Liver (tissue), 9 donors: ENCODE results near the gene RYR1. TPM values are rescaled to one million over a fixed set of nuclear protein-coding genes. Genes with fewer than 3 reads are reported as not detected.

Experiments
- DNase-seq: peaks from one replicate; pipeline ENCODE4 v3.0.0-alpha.2; 2017; ENCODE audit warnings: low spot score
- H3K27ac ChIP-seq, 2 donors: one replicate each; pipeline ENCODE4 v1.7.0; 2013; ENCODE audit warnings: inconsistent platforms in 2 of 2, low read length in 2 of 2, control low read depth in 1 of 2, low read depth in 1 of 2, mild to moderate bottlenecking in 1 of 2
- H3K27me3 ChIP-seq, 4 donors: one replicate each; pipeline versions ENCODE4 v1.6.1 to v1.7.0; 2013; ENCODE audit warnings: low read length in 3 of 4, inconsistent platforms in 1 of 4, mild to moderate bottlenecking in 1 of 4, moderate library complexity in 1 of 4; ENCODE audit not compliant: control insufficient read depth in 4 of 4, insufficient read depth in 4 of 4
- H3K36me3 ChIP-seq, 4 donors: one replicate each; pipeline versions ENCODE4 v1.6.1 to v1.7.0; 2013; ENCODE audit warnings: low read length in 3 of 4, mild to moderate bottlenecking in 3 of 4, low read depth in 1 of 4, moderate library complexity in 1 of 4; ENCODE audit not compliant: control insufficient read depth in 4 of 4, insufficient read depth in 3 of 4
- H3K4me1 ChIP-seq, 4 donors: one replicate each; pipeline versions ENCODE4 v1.6.1 to v1.7.0; 2013; ENCODE audit warnings: low read length in 3 of 4, mild to moderate bottlenecking in 3 of 4, moderate library complexity in 1 of 4; ENCODE audit not compliant: control insufficient read depth in 4 of 4, insufficient read depth in 4 of 4
- H3K4me3 ChIP-seq, 3 donors: one replicate each; pipeline versions ENCODE4 v1.6.1 to v1.7.0; 2013; ENCODE audit warnings: low read length in 3 of 3, control low read depth in 1 of 3, low read depth in 1 of 3, mild to moderate bottlenecking in 1 of 3
- H3K9ac ChIP-seq, 2 donors: one replicate each; pipeline ENCODE4 v1.7.0; 2013; ENCODE audit warnings: low read length in 2 of 2, mild to moderate bottlenecking in 2 of 2, moderate library complexity in 2 of 2, control low read depth in 1 of 2, low read depth in 1 of 2
- H3K9me3 ChIP-seq, 4 donors: one replicate each; pipeline versions ENCODE4 v1.6.1 to v1.7.0; 2013; ENCODE audit warnings: low read length in 3 of 4; ENCODE audit not compliant: control insufficient read depth in 4 of 4
- CTCF ChIP-seq: fragments of 150-350 bp; IDR thresholded peaks from 2 replicates; pipeline ENCODE4 v1.5.1; 2017; ENCODE audit warnings: improper control_type of control experiment, low read depth, low read length; ENCODE audit not compliant: missing input control
- EGR1 ChIP-seq, 2 donors: IDR thresholded peaks; 2 replicates each; pipeline ENCODE4 v1.6.1; 2016 to 2018; ENCODE audit warnings: antibody characterized with exemption in 2 of 2, low read depth in 2 of 2
- FOXA1 ChIP-seq: IDR thresholded peaks from 2 replicates; pipeline ENCODE4 v1.6.1; 2016; ENCODE audit warnings: antibody characterized with exemption
- FOXA2 ChIP-seq: IDR thresholded peaks from 2 replicates; pipeline ENCODE4 v1.6.1; 2016; ENCODE audit warnings: antibody characterized with exemption
- GABPA ChIP-seq, 2 donors: IDR thresholded peaks in 1 of 2; conservative IDR thresholded peaks in 1 of 2; 2 replicates each; pipeline ENCODE4 v1.6.1; 2016; ENCODE audit warnings: antibody characterized with exemption in 2 of 2, mild to moderate bottlenecking in 1 of 2, moderate library complexity in 1 of 2
- HNF4A ChIP-seq, 2 donors: conservative IDR thresholded peaks; 2 replicates each; pipeline ENCODE4 v1.6.1; 2016; ENCODE audit warnings: antibody characterized with exemption in 2 of 2, mild to moderate bottlenecking in 2 of 2
- HNF4G ChIP-seq: IDR thresholded peaks from 2 replicates; pipeline ENCODE4 v1.6.1; 2016; ENCODE audit warnings: antibody characterized with exemption
- JUND ChIP-seq, 2 donors: IDR thresholded peaks; 2 replicates each; pipeline ENCODE4 v1.6.1; 2016; ENCODE audit warnings: antibody characterized with exemption in 2 of 2
- NR2F2 ChIP-seq: IDR thresholded peaks from 2 replicates; pipeline ENCODE4 v1.6.1; 2016; ENCODE audit warnings: antibody characterized with exemption
- RAD21 ChIP-seq, 2 donors: IDR thresholded peaks; 2 replicates each; pipeline ENCODE4 v1.6.1; 2016; ENCODE audit warnings: antibody characterized with exemption in 2 of 2, mild to moderate bottlenecking in 2 of 2
- REST ChIP-seq: IDR thresholded peaks from 2 replicates; pipeline ENCODE4 v1.6.1; 2016; ENCODE audit warnings: antibody characterized with exemption, mild to moderate bottlenecking
- RXRA ChIP-seq, 2 donors: IDR thresholded peaks; 2 replicates each; pipeline ENCODE4 v1.6.1; 2017 to 2018; ENCODE audit warnings: antibody characterized with exemption in 2 of 2, mild to moderate bottlenecking in 1 of 2
- SP1 ChIP-seq: IDR thresholded peaks from 2 replicates; pipeline ENCODE4 v1.6.1; 2018; ENCODE audit warnings: antibody characterized with exemption, mild to moderate bottlenecking
- TAF1 ChIP-seq: conservative IDR thresholded peaks from 2 replicates; pipeline ENCODE4 v1.6.1; 2016; ENCODE audit warnings: antibody characterized with exemption, mild to moderate bottlenecking
- YY1 ChIP-seq: IDR thresholded peaks from 2 replicates; pipeline ENCODE4 v1.6.1; 2016; ENCODE audit warnings: antibody characterized with exemption, mild to moderate bottlenecking
- WGBS: extraction: QIAGEN DNeasy Blood & Tissue Kit; methylation state at CpG from one replicate; pipeline ENCODE4 v1.1.7; 2013; 5-methylcytosine and 5-hydroxymethylcytosine counted together
- polyA plus RNA-seq, 2 donors: library from polyadenylated mRNA; stranded (reverse) in 1 of 2; unstranded in 1 of 2; fragments of 200-250 nt in 1 of 2; fragments of >200 nt in 1 of 2; fragmentation: Nextera tagmentation in 1 of 2; extraction: Ambion mirVana in 1 of 2; gene quantifications; one replicate each; pipeline versions ENCODE4 v1.2.1 to v1.2.3, GENCODE V29; 2013 to 2015
- total RNA-seq, 2 donors: library from RNA; depleted of rRNA; stranded (reverse); fragments of >200 nt; gene quantifications; one replicate each; pipeline ENCODE4 v1.2.3, GENCODE V29; 2014
- TF ChIP-seq, protein P1 (sequence below): IDR thresholded peaks from 2 replicates; pipeline ENCODE4 v1.6.1; 2016; ENCODE audit warnings: antibody characterized with exemption
- TF ChIP-seq, protein P2 (sequence below): IDR thresholded peaks from 2 replicates; pipeline ENCODE4 v1.6.1; 2016; ENCODE audit warnings: antibody characterized with exemption
- TF ChIP-seq, protein P3 (sequence below): IDR thresholded peaks from 2 replicates; pipeline ENCODE4 v1.6.1; 2016; ENCODE audit warnings: antibody characterized with exemption
- donor health status: healthy.
- donor health status: healthy.
- donor health status: healthy.
- donor health status: healthy.
- donor health status: healthy.

RYR1 gene
- total and polyA plus RNA-seq, 4 donors, result 0.01 to 0.70 (median 0.29) TPM

DNA sequence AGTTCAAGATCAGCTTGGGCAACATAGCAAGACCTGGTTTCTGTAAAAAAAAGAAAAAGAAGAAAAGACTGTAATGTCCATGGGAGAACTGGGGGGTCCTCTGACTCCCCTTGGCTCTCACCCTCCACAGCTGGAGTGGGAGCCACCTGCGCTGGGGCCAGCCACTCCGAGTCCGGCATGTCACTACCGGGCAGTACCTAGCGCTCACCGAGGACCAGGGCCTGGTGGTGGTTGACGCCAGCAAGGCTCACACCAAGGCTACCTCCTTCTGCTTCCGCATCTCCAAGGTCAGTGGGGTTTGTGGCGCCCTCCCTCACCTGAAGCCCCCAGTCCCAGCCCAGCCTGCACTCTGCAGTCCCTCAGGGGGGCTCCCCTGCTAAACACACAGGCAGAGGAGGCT is 14.7 kb downstream of the RYR1 start:
- 90% methylated on average over 9 of the region's 9 CpGs for WGBS
- no peaks in the 10 kb centered on the region for H3K4me1 ChIP-seq
- no peak overlapping the region for H3K9ac ChIP-seq
- H3K4me3 ChIP-seq, result no peak overlapping the region
- H3K27ac ChIP-seq, result no peak overlapping the region
- H3K36me3 ChIP-seq, result no peaks in the 10 kb centered on the region
- no peaks in the 10 kb centered on the region for H3K9me3 ChIP-seq
- no peak for TF ChIP-seq SP1
- no peak for TF ChIP-seq RAD21 (IDR thresholded peaks at IDR 0.05)
- no peak for TF ChIP-seq GABPA (IDR thresholded peaks at IDR 0.05 in 1 of 2, conservative IDR thresholded peaks at IDR 0.05 in 1 of 2)
- TF ChIP-seq REST, result no peak
- TF ChIP-seq HNF4A (conservative IDR thresholded peaks at IDR 0.05), result no peak
- TF ChIP-seq, protein P1, sequence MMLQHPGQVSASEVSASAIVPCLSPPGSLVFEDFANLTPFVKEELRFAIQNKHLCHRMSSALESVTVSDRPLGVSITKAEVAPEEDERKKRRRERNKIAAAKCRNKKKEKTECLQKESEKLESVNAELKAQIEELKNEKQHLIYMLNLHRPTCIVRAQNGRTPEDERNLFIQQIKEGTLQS, result no peak
- no peak for TF ChIP-seq TAF1
- no peak for TF ChIP-seq JUND (IDR thresholded peaks at IDR 0.05)
- no peak for TF ChIP-seq RXRA (IDR thresholded peaks at IDR 0.05)
- no peak for TF ChIP-seq YY1
- no peak for TF ChIP-seq CTCF
- no peak for TF ChIP-seq HNF4G
- no peak for TF ChIP-seq EGR1 (IDR thresholded peaks at IDR 0.05; ENCODE audit: low read depth in 2 of 2)
- TF ChIP-seq NR2F2, result no peak
- TF ChIP-seq, protein P2, sequence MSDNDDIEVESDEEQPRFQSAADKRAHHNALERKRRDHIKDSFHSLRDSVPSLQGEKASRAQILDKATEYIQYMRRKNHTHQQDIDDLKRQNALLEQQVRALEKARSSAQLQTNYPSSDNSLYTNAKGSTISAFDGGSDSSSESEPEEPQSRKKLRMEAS, result no peak
- no peak for TF ChIP-seq FOXA2
- TF ChIP-seq, protein P3, sequence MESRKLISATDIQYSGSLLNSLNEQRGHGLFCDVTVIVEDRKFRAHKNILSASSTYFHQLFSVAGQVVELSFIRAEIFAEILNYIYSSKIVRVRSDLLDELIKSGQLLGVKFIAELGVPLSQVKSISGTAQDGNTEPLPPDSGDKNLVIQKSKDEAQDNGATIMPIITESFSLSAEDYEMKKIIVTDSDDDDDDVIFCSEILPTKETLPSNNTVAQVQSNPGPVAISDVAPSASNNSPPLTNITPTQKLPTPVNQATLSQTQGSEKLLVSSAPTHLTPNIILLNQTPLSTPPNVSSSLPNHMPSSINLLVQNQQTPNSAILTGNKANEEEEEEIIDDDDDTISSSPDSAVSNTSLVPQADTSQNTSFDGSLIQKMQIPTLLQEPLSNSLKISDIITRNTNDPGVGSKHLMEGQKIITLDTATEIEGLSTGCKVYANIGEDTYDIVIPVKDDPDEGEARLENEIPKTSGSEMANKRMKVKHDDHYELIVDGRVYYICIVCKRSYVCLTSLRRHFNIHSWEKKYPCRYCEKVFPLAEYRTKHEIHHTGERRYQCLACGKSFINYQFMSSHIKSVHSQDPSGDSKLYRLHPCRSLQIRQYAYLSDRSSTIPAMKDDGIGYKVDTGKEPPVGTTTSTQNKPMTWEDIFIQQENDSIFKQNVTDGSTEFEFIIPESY, result no peak
- no peak for TF ChIP-seq FOXA1
- H3K27me3 ChIP-seq, result peaks cover 0 to 1% (median 0%) of the 10 kb centered on the region in 4 donors
- DNase-seq, result no peak
